IPS DF 19.7 (cell line): ENCODE results near the gene INPP4A.
"Not testable (repeated sequence)": the region's sequence is repeated elsewhere in the genome, so short reads cannot be mapped to it uniquely, and the experiment has no call there.

Experiments
- DNase-seq: peaks from one replicate; pipeline ENCODE4 v3.0.0-alpha.2; 2013; ENCODE audit warnings: low read depth, low spot score

Gene INPP4A

DNA sequence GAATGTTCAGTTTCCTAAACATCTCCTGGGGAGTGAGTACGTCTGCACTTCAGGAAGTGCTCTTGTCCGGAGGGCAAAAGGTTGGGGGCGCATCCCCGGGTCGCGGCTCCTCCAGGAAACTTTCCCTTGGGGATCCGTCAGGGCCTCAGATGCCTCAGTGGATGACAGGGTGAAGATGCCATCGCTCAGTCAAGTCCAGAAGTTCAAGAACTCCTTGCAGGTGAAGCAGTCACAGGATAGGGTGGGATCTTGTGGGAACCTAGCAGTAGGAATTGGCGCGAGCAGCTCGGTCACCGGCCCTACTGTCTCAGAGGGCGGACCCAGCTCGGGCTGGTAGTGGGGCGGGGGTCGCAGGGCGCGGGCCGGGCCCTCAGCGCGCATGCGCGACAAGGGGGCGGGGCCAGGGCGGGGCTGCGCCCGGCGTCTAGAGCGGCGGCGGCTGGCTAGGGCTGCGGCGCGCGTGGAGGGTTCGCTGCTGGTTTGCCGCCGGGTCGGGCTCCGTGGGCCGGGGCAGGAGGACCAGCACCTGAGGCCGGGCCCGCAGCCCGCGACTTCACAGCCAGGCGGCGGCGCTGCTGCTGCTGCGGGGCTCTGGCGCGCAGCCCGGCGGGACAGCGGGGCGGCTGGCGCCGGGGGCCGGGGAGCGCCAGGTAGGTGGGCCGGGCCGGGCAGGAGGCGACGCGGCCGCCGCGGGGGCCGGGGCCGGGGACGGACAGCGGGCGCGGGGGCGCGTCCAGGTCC, at the start of gene INPP4A:
TSS of gene INPP4A (plus strand) at position 423 of the 741 bp plus-strand sequence. CDS start 75,191 bp downstream, outside the sequence.
- DNase-seq: no peak

DNA sequence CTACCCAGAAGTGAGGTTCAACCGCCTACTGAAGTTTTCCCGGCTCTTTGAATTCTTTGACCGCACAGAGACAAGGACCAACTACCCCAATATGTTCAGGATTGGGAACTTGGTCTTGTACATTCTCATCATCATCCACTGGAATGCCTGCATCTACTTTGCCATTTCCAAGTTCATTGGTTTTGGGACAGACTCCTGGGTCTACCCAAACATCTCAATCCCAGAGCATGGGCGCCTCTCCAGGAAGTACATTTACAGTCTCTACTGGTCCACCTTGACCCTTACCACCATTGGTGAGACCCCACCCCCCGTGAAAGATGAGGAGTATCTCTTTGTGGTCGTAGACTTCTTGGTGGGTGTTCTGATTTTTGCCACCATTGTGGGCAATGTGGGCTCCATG, 48.7 kb upstream of the INPP4A start:
- no peak for DNase-seq

- DNase-seq: no peak
Observed at GRCh38 chr2:98396745-98397355, 47.8 kb upstream of the INPP4A start.

GRCh38 chr2:98399140-98399539, 45.5 kb upstream of the INPP4A start:
- DNase-seq: no peak

DNA sequence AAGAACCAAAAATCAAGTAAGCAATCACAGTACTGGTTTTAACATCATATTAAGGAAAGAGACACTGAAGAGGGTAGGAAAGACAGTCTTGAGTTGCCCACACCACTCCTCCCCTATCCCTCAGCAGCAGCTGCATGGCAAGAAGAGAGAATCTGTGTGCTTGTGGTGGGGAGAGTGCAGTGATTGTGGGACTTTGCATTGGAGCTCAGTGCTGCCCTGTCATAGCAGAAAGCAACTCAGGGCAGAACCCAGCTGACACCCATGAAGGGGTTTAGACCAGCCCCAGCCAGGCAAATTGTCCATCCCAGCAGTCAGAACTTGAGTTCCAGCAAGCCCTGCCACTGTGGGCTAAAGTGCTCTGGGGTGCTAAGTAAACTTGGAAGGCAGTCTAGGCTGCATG, 40.8 kb upstream of the INPP4A start:
- DNase-seq: no peak

GRCh38 chr2:98404556-98405250, 40.0 kb upstream of the INPP4A start:
- no peak for DNase-seq

DNA sequence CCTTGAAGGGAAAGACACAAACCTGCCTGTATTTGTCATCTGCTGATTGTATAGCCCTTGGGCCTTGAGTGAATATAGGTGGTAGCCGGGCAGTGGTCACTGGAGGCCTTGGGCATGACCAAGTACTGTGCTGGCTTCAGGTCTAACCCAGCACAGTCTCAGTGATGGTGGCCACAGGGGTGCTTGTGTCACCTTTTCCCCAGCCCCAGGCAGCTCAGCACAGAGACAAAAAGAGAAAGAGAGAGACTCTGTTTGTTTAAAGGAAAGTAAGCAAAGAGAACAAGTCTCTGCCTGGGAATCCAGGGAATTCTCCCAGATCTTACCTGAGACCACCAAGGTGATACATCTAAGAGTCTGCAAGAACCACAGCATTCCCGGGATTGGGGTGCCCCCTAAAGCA, 39.4 kb upstream of the INPP4A start:
- no peak for DNase-seq

GRCh38 chr2:98408155-98408554, 36.5 kb upstream of the INPP4A start:
- no peak for DNase-seq

DNA sequence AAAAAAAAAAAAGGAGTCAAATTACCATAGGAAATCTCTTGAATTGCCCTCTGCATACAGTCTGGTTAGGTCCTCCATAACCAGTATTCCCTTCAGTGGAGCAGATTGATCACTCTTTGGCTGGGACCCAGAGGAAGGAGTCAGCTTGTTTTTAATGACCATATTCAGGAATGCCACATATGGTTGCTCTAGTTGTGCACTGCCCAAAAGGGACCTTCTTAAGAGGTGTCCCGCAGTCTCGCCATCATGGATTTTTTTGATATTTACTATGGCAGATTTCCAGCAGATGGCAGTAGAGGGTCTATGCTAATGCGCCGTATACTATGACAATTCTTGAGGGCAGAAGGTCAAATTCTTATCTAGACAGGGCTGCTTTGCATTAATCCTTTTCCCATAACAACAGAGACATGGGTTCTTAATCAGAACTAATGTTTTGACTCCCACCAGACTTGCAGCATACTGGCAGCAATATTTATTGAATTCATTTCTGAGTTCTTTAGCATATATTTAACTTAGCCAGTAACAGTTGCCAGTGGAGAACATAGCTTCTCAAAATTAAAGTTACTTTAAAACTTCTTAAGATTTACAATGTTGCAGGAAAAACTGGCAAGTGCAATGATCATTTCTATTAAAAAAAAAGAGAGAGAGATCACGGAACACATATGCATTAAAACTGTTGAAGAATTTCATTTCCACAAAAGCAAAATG, 31.8 kb upstream of the INPP4A start:
- no peak for DNase-seq

GRCh38 chr2:98414246-98414645, 30.4 kb upstream of the INPP4A start:
- DNase-seq: not testable (repeated sequence)

DNA sequence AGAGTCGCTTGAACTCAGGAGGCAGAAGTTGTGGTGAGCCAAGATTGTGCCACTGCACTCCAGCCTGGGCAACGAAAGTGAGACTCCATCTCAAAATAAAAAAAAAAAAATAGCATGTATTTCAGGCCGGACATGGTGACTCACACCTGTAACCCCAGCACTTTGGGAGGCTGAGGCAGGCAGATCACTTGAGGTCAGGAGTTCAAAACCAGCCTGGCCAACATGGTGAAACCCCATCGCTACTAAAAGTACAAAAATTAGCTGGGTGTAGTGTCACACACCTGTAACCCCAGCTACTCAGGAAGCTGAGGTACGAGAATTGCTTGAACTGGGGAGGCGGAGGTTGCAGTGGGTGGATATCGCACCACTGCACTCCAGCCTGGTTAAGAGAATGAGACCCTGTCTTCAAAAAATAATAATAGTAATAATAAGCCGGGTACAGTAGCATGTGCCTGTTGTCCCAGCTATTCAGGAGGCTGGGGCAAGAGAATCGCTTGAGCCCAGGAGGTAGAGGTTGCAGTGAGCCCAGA, 28.9 kb upstream of the INPP4A start:
- DNase-seq: not testable (repeated sequence)

- DNase-seq: no peak
Observed at GRCh38 chr2:98416383-98417159, 28.1 kb upstream of the INPP4A start.

GRCh38 chr2:98419544-98419943, 25.1 kb upstream of the INPP4A start:
- no peak for DNase-seq

GRCh38 chr2:98419977-98420725, 24.5 kb upstream of the INPP4A start:
- no peak for DNase-seq

GRCh38 chr2:98422449-98422848, 22.2 kb upstream of the INPP4A start:
- no peak for DNase-seq

GRCh38 chr2:98426771-98427170, 17.9 kb upstream of the INPP4A start:
- no peak for DNase-seq

DNA sequence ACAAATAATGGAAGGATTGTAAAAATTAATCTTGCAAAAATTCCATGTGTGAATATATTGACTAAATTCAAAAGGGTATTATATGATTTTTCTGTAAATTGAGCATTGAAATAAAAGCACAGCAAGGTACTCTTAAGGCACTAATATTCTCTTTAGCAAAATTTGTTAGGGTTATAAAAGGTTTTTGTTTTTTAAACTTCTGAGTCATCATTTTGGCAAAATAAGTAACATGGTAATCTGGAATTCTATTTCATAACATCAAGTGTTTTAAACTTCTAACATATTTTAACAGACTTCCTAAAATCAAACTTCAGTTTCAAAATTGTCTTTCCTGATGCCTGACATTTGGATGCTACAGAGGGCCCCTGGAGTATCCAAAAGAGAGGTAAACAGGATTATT, 12.5 kb upstream of the INPP4A start:
- no peak for DNase-seq

- DNase-seq: no peak
Observed at GRCh38 chr2:98433363-98433964, 11.2 kb upstream of the INPP4A start.

GRCh38 chr2:98434492-98434891, 10.2 kb upstream of the INPP4A start:
- DNase-seq: no peak

GRCh38 chr2:98435670-98436069, 9.0 kb upstream of the INPP4A start:
- not testable (repeated sequence) for DNase-seq
